ENCODE results near the gene MB.

Gene MB

DNA sequence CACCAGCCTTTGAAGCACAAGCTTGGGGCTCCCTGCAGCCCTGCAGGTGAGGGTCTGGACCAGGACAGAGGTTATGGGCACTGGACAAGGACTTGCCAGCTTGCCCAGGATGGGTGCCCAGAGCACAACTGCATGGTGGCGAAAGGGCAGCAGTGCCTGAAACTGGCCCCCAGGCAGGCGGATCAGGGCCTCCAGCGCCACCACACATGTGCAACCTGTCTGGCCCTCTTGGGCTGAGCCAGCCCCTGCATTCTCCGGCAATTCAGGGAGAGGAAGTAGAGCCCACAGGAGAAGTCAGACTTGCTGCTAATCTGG lies 18.8 kb downstream of the MB start:
- H3K4me3 ChIP-seq (replicated peaks; ENCODE audit: insufficient read depth, low read length), result no peak overlapping the region
- TF ChIP-seq POLR2AphosphoS5 (IDR thresholded peaks at IDR 0.05; ENCODE audit: low read depth), result no peak
- TF ChIP-seq SPI1 (IDR thresholded peaks at IDR 0.05; ENCODE audit: borderline replicate concordance, low read depth), result peak; percentile 64
- peak in 1 of 2 experiments; percentile 45 for DNase-seq (ENCODE audit: low read depth in 1 of 2, low spot score in 1 of 2)
- no peak overlapping the region for H3K27ac ChIP-seq (replicated peaks)
- no peaks in the 10 kb centered on the region for H3K27me3 ChIP-seq (ENCODE audit: insufficient read depth, poor library complexity, severe bottlenecking)

DNA sequence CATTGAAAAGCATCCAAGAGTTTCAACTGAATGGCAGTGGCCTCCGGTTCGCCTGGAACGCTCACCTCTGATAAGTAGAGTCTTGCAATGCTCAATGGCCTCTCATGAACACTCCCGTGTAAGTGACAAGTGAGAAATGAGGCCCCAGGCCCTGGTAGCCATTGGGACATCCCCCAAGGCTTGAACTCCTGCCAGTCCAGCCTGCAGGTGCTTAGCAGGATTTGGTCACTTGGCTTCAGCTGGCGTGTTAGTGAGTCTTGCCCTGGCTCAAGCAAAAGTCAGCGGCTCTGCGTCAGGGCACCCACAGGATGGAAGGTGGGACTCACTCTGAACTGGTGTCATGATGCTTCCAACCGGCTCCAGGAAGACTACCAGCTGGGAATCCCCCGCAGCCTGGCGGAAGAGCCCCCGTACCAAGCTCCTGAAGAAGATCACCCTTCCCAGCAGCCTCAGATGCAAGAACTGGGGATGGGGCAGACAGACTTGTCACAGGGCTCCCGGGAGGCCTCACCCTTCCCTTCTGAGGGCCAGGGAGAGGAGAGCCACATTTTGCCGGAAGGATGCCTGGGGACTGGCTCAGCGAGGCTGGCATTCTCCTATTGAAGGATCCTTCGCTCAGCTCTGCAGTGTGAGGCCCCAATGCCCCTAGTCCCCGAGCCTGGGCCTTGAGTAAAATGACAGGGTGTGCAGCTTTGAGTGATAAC lies 19.3 kb downstream of the MB start:
- no peak for DNase-seq (ENCODE audit: low read depth in 1 of 2, low spot score in 1 of 2)
- H3K27ac ChIP-seq (replicated peaks), result no peak overlapping the region
- no peak for TF ChIP-seq SPI1 (IDR thresholded peaks at IDR 0.05; ENCODE audit: borderline replicate concordance, low read depth)
- no peak for TF ChIP-seq POLR2AphosphoS5 (IDR thresholded peaks at IDR 0.05; ENCODE audit: low read depth)
- no peak for TF ChIP-seq GABPA (IDR thresholded peaks at IDR 0.05; ENCODE audit: low read depth)
- TF ChIP-seq, protein P1, sequence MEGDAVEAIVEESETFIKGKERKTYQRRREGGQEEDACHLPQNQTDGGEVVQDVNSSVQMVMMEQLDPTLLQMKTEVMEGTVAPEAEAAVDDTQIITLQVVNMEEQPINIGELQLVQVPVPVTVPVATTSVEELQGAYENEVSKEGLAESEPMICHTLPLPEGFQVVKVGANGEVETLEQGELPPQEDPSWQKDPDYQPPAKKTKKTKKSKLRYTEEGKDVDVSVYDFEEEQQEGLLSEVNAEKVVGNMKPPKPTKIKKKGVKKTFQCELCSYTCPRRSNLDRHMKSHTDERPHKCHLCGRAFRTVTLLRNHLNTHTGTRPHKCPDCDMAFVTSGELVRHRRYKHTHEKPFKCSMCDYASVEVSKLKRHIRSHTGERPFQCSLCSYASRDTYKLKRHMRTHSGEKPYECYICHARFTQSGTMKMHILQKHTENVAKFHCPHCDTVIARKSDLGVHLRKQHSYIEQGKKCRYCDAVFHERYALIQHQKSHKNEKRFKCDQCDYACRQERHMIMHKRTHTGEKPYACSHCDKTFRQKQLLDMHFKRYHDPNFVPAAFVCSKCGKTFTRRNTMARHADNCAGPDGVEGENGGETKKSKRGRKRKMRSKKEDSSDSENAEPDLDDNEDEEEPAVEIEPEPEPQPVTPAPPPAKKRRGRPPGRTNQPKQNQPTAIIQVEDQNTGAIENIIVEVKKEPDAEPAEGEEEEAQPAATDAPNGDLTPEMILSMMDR (IDR thresholded peaks at IDR 0.05; ENCODE audit: insufficient read depth, low read length), result no peak
- TF ChIP-seq, protein P2, sequence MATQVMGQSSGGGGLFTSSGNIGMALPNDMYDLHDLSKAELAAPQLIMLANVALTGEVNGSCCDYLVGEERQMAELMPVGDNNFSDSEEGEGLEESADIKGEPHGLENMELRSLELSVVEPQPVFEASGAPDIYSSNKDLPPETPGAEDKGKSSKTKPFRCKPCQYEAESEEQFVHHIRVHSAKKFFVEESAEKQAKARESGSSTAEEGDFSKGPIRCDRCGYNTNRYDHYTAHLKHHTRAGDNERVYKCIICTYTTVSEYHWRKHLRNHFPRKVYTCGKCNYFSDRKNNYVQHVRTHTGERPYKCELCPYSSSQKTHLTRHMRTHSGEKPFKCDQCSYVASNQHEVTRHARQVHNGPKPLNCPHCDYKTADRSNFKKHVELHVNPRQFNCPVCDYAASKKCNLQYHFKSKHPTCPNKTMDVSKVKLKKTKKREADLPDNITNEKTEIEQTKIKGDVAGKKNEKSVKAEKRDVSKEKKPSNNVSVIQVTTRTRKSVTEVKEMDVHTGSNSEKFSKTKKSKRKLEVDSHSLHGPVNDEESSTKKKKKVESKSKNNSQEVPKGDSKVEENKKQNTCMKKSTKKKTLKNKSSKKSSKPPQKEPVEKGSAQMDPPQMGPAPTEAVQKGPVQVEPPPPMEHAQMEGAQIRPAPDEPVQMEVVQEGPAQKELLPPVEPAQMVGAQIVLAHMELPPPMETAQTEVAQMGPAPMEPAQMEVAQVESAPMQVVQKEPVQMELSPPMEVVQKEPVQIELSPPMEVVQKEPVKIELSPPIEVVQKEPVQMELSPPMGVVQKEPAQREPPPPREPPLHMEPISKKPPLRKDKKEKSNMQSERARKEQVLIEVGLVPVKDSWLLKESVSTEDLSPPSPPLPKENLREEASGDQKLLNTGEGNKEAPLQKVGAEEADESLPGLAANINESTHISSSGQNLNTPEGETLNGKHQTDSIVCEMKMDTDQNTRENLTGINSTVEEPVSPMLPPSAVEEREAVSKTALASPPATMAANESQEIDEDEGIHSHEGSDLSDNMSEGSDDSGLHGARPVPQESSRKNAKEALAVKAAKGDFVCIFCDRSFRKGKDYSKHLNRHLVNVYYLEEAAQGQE (IDR thresholded peaks at IDR 0.05; ENCODE audit: insufficient replicate concordance, low read depth), result no peak
- H3K4me3 ChIP-seq (replicated peaks; ENCODE audit: insufficient read depth, low read length), result no peak overlapping the region
- H3K27me3 ChIP-seq (ENCODE audit: insufficient read depth, poor library complexity, severe bottlenecking), result no peaks in the 10 kb centered on the region

DNA sequence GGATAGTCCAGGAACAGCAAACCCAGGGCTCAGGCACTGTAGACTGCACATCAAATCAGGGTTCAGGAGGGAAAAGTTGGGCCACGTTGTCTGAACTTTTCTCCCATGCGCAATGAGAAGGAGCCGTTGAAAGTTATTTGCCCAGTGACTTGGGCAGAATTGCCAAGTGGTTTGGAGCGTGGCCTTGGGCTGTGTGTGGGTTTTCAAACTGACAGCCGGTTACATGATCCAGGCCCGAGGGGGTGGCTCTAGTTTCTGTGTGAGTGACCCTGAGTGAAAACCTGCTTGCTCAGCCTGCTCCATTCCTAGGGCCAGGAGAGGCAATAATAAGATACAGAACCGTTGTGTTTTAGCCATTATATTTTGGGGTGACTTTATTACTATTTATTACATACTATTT lies 20.3 kb downstream of the MB start:
- no peak for DNase-seq (ENCODE audit: low read depth in 1 of 2, low spot score in 1 of 2)
- no peak for TF ChIP-seq GABPA (IDR thresholded peaks at IDR 0.05; ENCODE audit: low read depth)
- TF ChIP-seq, protein P1 (IDR thresholded peaks at IDR 0.05; ENCODE audit: insufficient read depth, low read length), result no peak
- TF ChIP-seq POLR2AphosphoS5 (IDR thresholded peaks at IDR 0.05; ENCODE audit: low read depth), result no peak
- TF ChIP-seq SPI1 (IDR thresholded peaks at IDR 0.05; ENCODE audit: borderline replicate concordance, low read depth), result no peak
- TF ChIP-seq, protein P2 (IDR thresholded peaks at IDR 0.05; ENCODE audit: insufficient replicate concordance, low read depth), result no peak
- no peaks in the 10 kb centered on the region for H3K27me3 ChIP-seq (ENCODE audit: insufficient read depth, poor library complexity, severe bottlenecking)
- no peak overlapping the region for H3K27ac ChIP-seq (replicated peaks)
- no peak overlapping the region for H3K4me3 ChIP-seq (replicated peaks; ENCODE audit: insufficient read depth, low read length)

DNA sequence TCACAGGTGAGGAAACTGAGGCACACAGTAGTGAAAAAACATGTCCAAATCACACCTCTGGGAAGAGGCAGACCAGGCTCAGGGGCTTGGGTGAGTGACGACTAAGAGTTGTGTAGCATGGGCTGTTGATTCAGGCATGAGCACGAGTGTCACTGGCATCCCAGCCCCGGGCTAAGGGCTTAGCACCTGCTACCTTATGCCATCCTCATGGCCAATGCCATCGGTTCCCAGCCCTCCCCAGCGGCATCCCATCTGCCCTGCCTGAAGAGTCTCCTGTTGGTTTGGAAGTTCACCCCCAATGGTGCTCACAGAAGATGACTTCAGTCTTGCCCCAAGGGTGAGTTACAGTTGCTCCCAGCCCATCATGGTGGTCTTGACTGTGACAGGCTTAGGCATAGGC lies 22.4 kb downstream of the MB start:
- Histone ChIP-seq H3K4me3 (replicated peaks; ENCODE audit: insufficient read depth, low read length) (no peak overlapping the region), H3K27ac (replicated peaks) (no peak overlapping the region), H3K27me3 (ENCODE audit: insufficient read depth, poor library complexity, severe bottlenecking) (no peaks in the 10 kb centered on the region)
- TF ChIP-seq POLR2AphosphoS5 (IDR thresholded peaks at IDR 0.05; ENCODE audit: low read depth) (no peak), SPI1 (IDR thresholded peaks at IDR 0.05; ENCODE audit: borderline replicate concordance, low read depth) (no peak), GABPA (IDR thresholded peaks at IDR 0.05; ENCODE audit: low read depth) (no peak)
- TF ChIP-seq, protein P1 (IDR thresholded peaks at IDR 0.05; ENCODE audit: insufficient read depth, low read length), result no peak
- TF ChIP-seq, protein P2 (IDR thresholded peaks at IDR 0.05; ENCODE audit: insufficient replicate concordance, low read depth), result no peak
- DNase-seq (ENCODE audit: low read depth in 1 of 2, low spot score in 1 of 2), result no peak
